ENCODE measurements around the gene ABCG8. TPM values are rescaled to one million over a fixed set of nuclear protein-coding genes. Genes with fewer than 3 reads are reported as not detected.

The ABCG8 gene
- polyA plus RNA-seq, 1 of the 3 experiments (the other 2 are of a cell fraction) = not detected

GRCh38 chr2:43837831-43838559 lies 776 bp upstream of the ABCG8 start (continued):
- no peak for TF ChIP-seq PBX3 (IDR thresholded peaks at IDR 0.05)

- Histone ChIP-seq H3K4me2 (no peak overlapping the region), H3K9ac (no peak overlapping the region), H3K27ac (ENCODE audit: low read depth in 2 of 2, low read length in 1 of 2) (no peak overlapping the region), H4K20me1 (ENCODE audit: insufficient read depth) (no peaks in the 10 kb centered on the region), H3K4me1 (ENCODE audit: control insufficient read depth in 1 of 2, insufficient read depth in 2 of 2, low read depth in 1 of 2, low read length in 1 of 2) (peaks cover 0 to 3% of the 10 kb centered on the region in 2 experiments; a peak in 1 of 4 replicates), H3K79me2 (ENCODE audit: insufficient read depth) (no peaks in the 10 kb centered on the region), H3F3A (replicated peaks; ENCODE audit: insufficient read depth) (no peaks in the 10 kb centered on the region), H3K9me2 (no peaks in the 10 kb centered on the region), H3K4me3 (ENCODE audit: low read depth in 2 of 2, low read length in 1 of 2) (no peak overlapping the region), H3K27me3 (ENCODE audit: insufficient read depth) (peaks cover 48% of the 10 kb centered on the region), H3K36me3 (replicated peaks in 1 of 2; ENCODE audit: control insufficient read depth in 1 of 2, insufficient read depth in 2 of 2, low read length in 1 of 2) (no peaks in the 10 kb centered on the region), H2AFZ (ENCODE audit: low read depth) (no peak overlapping the region), H3K9me3 (no peaks in the 10 kb centered on the region)
- ChIA-PET CTCF (interaction anchor here (1.3 kb wide), 1 partner anchor 38 kb away, joined by 3 read pairs; no protein-coding TSS in a partner anchor), POLR2A (no interaction called here)
- no peak for DNase-seq
- 72% methylated on average over 14 of the region's 14 CpGs for WGBS (ENCODE audit: low lambda C conversion rate)
- TF ChIP-seq GATA2 (CRISPR knock-in tag; IDR thresholded peaks at IDR 0.05) (no peak), TEAD4 (IDR thresholded peaks at IDR 0.05; ENCODE audit: borderline replicate concordance, insufficient read depth) (no peak), RAD21 (IDR thresholded peaks at IDR 0.05; ENCODE audit: low read length) (no peak), ELF1 (IDR thresholded peaks at IDR 0.05) (no peak), POLR2AphosphoS5 (IDR thresholded peaks at IDR 0.05; ENCODE audit: low read depth, low read length) (no peak), FOXM1 (IDR thresholded peaks at IDR 0.05; ENCODE audit: low read depth) (no peak), CHD2 (IDR thresholded peaks at IDR 0.05; ENCODE audit: low read length, partially characterized antibody) (no peak), NFIC (IDR thresholded peaks at IDR 0.05; ENCODE audit: borderline replicate concordance) (no peak)
Measured at GRCh38 chr2:43839776-43840564, 1.2 kb downstream of the ABCG8 start.

- WGBS (ENCODE audit: low lambda C conversion rate) = 58% methylated on average over 5 of the region's 5 CpGs
- no peaks in the 10 kb centered on the region for H3F3A ChIP-seq (replicated peaks; ENCODE audit: insufficient read depth)
- peaks cover 0 to 3% of the 10 kb centered on the region in 2 experiments; a peak in 1 of 4 replicates for H3K4me1 ChIP-seq (ENCODE audit: control insufficient read depth in 1 of 2, insufficient read depth in 2 of 2, low read depth in 1 of 2, low read length in 1 of 2)
- DNase-seq = no peak
- no peaks in the 10 kb centered on the region for H3K36me3 ChIP-seq (replicated peaks in 1 of 2; ENCODE audit: control insufficient read depth in 1 of 2, insufficient read depth in 2 of 2, low read length in 1 of 2)
- no peak overlapping the region for H3K4me3 ChIP-seq (ENCODE audit: low read depth in 2 of 2, low read length in 1 of 2)
- no peaks in the 10 kb centered on the region for H4K20me1 ChIP-seq (ENCODE audit: insufficient read depth)
- H3K79me2 ChIP-seq (ENCODE audit: insufficient read depth) = no peaks in the 10 kb centered on the region
- H3K4me2 ChIP-seq = no peak overlapping the region
- no peaks in the 10 kb centered on the region for H3K9me2 ChIP-seq
- ChIA-PET POLR2A (no interaction called here), CTCF (interaction anchor here (1.3 to 1.4 kb wide), 2 partner anchors 14 to 37 kb away, joined by 3 read pairs; no protein-coding TSS in a partner anchor)
- peaks cover 52% of the 10 kb centered on the region for H3K27me3 ChIP-seq (ENCODE audit: insufficient read depth)
- H2AFZ ChIP-seq (ENCODE audit: low read depth) = no peak overlapping the region
- H3K9ac ChIP-seq = no peak overlapping the region
- no peak overlapping the region for H3K27ac ChIP-seq (ENCODE audit: low read depth in 2 of 2, low read length in 1 of 2)
- no peaks in the 10 kb centered on the region for H3K9me3 ChIP-seq
- TF ChIP-seq EZH2phosphoT487 (IDR thresholded peaks at IDR 0.05; ENCODE audit: borderline replicate concordance, low read depth) (no peak), USF2 (IDR thresholded peaks at IDR 0.05; ENCODE audit: borderline replicate concordance, low read depth, low read length) (no peak), FOSL2 (IDR thresholded peaks at IDR 0.05; ENCODE audit: borderline replicate concordance, low read depth) (no peak), NFIC (IDR thresholded peaks at IDR 0.05; ENCODE audit: borderline replicate concordance) (no peak), ZBTB33 (IDR thresholded peaks at IDR 0.05; ENCODE audit: borderline replicate concordance, low read depth) (no peak), SMC3 (IDR thresholded peaks at IDR 0.05; ENCODE audit: low read depth, low read length) (no peak), MAX (IDR thresholded peaks at IDR 0.05; ENCODE audit: low read depth) (no peak), CHD2 (IDR thresholded peaks at IDR 0.05; ENCODE audit: low read length, partially characterized antibody) (no peak), SIN3A (IDR thresholded peaks at IDR 0.05; ENCODE audit: borderline replicate concordance, low read depth, low read length) (no peak), TAF1 (IDR thresholded peaks at IDR 0.05; ENCODE audit: borderline replicate concordance, low read depth, low read length) (no peak), ELF1 (IDR thresholded peaks at IDR 0.05) (no peak), GABPA (IDR thresholded peaks at IDR 0.05; ENCODE audit: low read depth) (no peak)
Measured at GRCh38 chr2:43840965-43841364, 2.2 kb downstream of the ABCG8 start.
